HG03342 (cell line): ENCODE data around the gene CDH13.

Experiments used
- ATAC-seq: cut with Tn5 transposase; IDR thresholded peaks from one replicate; pipeline ENCODE4 v1.9.1; 2021; ENCODE audit warnings: mild to moderate bottlenecking, moderate library complexity; ENCODE audit not compliant: unreplicated experiment

The CDH13 gene

DNA sequence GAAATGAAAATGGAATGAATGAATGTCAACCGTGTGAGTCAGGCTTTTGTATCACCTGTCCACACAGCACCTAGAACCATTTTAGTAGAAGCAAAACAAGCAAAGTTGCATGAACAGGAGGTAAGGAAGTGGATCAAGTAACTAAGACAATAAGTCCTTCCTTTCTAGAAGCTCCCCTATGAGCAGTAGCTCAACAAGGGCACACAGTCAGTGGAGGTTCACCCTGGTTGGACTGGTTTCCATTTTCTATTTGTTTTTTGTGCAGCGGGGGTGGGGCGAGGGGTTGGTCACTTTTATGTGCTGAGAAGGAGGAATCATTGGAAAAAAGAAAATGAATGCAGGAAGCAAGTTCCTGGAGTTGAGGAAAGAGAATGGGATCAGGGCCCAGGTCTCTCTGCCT lies 1177.0 kb downstream of the CDH13 start:
- ATAC-seq = no peak

DNA sequence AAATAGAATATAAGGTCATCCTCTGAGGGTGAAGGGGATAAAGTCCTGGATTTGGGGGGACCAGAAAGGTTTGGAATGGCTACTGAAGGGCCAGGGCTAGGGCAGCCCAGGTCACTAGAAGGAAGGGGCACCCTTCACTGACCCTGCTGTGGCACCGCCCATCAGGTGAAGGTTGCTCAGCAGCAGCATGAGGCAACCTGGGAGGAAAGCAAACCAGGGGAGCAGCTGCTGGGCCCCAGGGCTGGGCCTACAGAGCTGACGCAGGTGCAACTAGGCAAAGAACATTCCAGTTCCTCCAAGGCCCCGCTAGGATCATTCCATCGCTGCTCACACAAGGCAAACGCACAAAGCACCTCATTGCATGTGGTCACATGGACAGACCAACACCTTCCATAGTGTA lies 1177.6 kb downstream of the CDH13 start:
- no peak for ATAC-seq

DNA sequence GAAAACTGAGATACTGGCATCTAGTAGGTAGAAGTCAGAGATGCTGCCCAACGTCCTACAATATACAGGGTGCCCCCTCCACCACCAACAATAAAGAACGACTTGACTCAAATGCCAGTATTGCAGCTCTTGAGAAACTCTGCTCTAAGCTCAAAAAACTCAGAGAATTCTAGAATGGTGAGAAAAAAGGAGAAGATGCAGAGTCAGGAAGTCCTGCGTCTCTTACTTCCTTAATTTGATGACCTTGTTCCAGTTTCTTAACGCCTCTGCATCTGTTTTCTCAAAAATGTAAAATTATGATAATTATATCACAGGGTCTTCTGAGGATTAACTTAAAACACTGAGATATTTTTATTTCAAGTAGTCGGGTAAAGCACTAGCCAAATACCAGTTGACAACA lies 1179.3 kb downstream of the CDH13 start:
- no peak for ATAC-seq

DNA sequence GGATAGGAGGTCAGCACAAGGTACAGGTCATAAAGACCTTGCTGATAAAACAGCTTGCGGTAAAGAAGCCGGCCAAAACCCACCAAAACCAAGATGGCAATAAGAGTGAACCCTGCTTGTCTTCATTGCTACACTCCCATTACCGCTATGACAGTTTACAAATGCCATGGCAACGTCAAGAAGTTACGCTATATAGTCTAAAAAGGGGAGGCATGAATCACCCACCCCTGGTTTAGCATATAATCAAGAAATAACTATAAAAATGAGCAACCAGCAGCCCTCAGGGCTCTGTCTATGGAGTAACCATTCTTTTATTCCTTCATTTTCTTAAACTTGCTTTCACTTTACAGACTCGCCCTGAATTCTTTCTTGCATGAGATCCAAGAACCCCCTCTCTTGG lies 1180.0 kb downstream of the CDH13 start:
- no peak for ATAC-seq

DNA sequence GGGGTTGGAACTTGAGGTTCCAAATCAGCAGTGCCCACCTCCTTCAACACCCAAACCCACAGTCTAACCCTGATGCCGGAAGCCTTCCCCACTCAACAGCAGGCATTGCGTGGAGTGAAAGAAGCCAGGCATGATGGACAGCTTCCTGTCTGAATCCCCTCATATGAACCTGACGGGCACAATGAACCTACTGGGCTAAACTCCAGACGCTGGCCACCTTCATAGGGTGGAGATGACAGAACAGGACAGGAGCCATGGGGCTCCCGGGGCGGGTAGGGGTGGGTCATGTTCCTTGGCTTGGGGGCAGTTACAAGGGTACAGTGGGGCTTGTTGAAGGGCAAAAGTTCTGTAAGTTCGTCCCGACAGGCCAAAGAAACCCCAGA lies 1180.5 kb downstream of the CDH13 start:
- ATAC-seq = no peak

DNA sequence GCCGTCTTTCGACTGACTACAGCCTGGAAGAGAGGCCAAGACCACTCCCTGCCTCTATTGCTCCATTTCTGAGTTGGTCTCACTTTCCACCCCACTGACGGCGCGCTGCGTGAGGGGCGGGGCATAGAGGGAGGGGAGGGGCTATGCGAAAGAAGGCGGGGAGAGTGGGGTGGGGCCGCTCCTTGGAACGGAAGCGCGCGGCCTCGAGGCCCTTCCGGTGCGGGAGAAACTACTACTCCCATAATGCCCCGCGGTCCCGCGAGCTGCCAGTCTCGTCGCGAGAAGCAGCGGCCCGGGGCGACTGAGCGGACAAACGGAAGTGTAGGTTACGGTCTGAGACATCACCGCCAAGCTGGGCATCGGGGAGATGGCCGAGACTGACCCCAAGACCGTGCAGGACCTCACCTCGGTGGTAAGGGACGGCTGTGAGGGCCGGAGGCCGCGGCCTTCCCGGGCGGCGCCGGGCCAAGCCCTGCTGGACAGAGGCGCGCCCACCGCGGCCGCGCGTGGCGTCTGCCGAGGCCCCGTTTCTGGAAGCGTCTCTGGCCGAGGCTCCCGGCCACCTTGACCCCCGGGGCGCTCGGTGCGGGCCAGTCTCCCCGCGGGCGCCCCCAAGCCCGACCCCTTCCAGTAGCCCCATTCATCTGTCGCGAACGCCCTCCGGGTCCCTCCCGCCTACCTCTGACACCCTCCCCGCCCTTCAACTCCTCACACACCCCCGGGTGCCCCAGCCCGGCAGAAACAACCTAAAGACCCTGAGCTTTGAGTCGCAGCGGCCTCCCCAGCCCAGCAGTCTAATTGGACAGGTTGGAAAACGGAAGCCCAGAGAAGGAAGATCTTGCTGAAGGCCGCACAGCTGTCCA lies 1181.2 kb downstream of the CDH13 start, which contains the start of gene HSBP1:
Gene HSBP1 (plus strand): TSS at position 269 of the 863 bp plus-strand sequence. CDS start 99 bp downstream, at position 368.
- ATAC-seq = peak; percentile 91

DNA sequence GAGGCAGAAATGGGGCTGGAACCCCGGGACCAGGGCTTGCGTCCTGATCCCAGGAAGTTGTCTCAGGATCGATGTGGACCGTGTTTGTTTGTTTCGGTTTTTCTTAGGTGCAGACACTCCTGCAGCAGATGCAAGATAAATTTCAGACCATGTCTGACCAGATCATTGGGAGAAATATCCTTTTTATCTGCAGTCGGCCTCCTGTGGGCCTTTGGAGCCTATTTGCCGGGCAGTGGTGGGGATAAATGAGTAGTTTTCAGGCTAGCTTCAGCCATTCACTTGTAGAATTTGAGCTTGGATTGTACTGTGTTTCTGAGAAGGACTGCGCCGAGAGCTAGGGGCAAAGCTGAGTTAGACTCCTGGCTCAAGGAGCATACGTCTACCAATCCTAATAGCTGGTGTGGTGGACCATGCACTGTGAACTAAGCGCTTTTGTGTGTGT lies 1181.8 kb downstream of the CDH13 start:
- no peak for ATAC-seq

DNA sequence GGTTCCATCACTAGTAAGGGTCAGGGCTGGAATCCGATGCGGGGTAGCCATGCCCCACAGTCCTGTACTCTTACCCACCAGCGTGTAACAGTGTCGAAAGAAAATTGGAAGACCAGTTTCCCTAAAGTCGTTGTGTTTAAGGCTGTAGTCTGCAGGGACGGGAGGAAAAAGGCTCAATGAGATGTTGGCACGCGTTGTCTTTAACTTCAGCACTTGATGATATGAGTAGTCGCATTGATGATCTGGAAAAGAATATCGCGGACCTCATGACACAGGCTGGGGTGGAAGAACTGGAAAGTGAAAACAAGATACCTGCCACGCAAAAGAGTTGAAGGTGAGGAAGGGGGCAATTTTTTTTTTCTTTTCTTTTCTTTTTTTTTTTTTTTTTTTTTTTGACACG lies 1182.3 kb downstream of the CDH13 start:
- no peak for ATAC-seq

DNA sequence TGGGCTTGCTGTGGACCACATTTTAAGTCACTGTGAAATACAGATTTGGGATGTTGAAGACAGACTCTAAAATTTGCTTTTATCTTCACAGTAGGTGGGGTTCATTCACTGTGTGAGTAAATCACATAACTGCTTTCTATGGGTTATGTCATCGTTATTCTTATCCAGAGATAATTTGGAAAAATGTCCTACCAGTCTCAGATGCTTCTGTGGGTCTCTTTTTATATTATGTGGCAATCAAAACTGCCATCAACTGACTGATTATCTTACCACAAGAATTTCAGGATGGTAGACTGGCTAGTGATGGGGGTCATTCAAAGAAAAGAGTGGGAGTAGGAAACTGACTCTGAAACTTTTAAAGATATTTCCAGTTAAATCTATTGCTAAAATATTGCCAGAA lies 1184.1 kb downstream of the CDH13 start:
- no peak for ATAC-seq

DNA sequence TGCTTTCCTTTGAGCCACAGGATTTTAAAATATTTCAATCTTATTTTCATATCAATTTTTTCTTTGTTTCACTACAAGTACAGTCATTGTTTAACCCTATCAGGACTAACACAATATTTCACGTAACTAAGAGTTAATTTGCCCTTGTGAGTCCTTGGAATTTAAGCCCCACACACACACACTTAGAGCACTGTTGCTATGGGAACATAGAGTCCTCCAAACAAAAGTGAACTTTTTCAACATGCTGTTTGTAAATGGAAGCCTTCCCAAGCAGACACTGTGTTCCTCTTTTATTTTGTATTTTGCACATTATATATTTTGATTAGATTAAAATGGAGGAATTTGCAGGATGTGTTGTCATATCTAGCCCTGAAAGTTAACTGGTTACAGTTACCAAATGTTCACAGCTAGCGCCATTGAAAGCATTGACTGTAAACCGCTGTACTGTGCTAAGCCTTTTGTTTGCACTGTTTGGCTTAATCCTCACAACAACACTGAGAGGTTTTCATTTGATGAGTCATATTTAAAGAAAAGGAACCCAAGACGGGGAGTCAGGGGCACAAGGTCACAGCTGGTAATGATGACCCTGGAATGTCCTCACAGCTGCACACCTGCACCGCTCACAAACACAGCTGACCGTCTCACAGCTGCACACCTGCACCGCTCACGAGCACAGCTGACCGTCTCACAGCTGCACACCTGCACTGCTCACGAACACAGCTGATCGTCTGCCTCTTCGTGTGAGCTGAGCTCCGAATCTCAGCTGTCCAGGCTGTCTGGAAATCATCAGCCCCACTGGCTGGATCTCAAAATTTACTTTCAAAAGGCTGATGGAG lies 1187.3 kb downstream of the CDH13 start:
- ATAC-seq = peak; percentile 69

DNA sequence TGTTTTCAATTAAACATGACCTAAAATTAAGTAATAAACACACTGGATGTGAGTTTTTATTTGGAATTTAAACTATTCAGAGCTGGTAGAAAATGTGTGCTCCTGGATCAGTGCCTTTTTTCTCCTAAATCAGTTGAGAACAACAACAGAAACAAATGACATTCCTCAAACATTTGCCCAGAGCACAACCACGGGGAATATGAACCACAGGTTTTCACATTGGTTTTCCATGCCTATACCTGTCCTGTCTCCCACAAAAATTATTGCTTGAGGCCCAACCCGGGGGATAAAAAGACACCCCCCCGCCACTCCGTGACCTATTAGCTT lies 1187.9 kb downstream of the CDH13 start:
- no peak for ATAC-seq

DNA sequence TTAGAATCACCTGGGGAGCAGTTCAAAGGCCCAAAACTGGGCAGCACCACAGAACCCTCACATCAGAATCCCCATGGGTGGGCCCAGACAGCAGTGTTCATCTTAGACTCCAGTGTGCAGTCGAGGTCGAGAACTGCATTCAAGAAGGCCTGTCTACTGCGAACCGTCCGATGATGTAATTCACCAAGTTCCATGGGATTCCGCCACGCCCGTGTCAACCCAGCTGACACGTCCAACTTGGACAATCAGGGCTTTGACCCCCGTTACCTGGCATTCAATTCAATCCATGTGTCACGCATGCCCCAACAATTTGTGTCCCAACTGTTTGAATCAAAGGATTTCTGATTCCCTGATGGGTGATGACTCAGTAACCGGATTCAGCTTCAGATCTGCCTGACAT lies 1190.3 kb downstream of the CDH13 start:
- no peak for ATAC-seq

DNA sequence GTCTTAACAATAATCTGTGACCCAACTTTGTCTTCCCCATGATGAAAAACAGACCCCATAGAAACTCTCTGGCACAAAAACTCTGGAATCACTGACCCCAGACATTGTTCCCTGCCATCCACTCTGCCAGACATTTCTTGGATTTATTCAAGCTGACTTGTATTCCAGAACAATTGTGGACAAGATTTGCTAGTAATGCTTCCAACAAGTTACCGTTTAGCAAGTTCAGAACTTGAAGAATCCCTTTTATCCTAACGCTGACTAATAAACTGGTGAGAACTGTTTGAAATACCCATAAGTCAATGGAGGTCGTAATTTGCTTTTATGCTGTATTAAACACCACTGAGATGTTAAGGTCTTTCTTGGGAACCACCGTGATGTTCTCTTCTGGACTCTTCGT lies 1191.5 kb downstream of the CDH13 start:
- ATAC-seq = no peak

DNA sequence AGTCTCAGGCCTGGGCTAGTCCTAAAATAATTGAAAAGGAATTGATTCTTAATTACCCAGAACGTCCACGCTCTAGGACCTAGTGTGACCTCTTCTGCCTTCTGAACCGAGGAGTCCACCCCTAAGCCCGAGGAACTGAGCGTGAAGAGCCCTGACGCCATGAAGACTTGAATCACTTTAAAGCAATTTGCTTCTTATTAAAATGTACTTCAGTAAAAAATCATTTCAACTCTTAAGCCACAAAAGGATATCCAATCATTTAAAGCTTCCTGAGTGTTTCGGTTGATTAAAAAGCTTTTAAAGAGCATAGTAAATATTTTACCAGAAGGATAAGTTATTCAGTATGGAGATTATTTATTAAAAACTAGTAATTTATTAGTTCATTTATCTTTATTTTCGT lies 1192.6 kb downstream of the CDH13 start:
- ATAC-seq = no peak

DNA sequence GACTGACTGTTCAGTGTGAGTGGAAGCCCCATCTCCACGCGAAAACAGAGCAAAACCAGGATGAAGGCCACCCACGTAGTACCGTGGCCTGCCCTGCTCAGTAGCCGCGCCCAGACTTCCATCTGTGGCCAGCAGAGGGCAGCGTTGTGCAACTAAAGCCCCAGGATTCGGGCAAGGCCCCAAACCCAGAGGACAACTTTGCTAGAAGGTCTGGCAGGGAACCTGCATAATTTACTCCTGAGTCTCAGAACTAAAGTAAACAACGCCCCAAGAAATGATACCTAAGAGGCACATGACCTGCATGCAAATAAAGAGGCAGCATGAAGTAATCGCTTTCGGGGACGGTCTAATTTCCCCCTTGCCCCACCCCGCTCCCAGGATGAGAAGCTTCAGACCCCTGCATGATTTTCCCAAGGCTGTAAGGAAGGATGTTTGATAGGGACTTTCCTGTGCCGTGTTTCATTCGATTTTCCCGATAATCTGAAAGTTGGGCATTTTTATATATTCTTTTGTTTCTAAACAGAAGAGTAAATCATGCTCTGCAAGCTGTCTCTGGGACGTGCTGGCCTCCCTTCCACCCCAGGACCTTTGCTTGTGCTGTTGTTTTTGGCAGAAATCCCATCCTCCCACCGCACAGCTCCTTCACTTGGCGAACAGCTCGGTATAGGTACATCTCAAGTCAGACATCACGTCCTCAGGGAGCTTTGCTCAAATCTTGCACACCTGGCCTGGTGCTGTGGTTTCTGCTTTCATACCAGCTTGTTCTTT lies 1199.6 kb downstream of the CDH13 start:
- peak; percentile 91 for ATAC-seq

DNA sequence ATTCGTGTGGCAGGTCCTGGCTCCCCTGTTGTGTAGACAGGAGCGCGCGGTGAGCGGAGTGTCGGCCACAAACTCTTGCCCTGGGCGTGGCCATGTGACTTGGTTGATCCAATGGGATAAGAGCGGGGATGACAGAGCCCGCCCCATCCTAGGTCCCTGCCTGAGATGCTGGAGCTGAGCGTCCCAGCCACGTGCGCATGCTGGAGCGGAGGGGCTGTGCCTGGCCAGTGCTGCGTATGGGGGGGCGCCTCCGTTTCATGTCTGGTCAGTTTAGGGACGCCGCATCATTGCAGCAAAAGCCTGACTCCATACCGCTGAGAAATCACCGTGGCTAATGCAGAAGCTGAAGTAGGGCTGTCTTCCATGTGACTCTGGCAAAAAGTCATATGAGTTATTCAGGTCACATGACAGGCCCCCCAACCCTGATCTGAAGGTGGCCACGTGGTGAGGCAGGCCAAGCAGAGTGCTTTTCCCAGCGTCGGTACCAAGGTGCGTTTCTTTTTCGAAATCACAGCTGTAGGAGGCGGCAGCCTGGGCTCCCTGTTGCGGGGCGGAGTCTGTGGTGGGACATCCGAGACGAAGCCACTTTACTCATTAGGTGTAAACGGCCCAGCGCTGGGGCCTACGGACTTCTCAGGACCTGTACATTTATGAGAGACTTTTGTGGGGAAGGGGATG lies 1203.5 kb downstream of the CDH13 start:
- ATAC-seq = no peak

DNA sequence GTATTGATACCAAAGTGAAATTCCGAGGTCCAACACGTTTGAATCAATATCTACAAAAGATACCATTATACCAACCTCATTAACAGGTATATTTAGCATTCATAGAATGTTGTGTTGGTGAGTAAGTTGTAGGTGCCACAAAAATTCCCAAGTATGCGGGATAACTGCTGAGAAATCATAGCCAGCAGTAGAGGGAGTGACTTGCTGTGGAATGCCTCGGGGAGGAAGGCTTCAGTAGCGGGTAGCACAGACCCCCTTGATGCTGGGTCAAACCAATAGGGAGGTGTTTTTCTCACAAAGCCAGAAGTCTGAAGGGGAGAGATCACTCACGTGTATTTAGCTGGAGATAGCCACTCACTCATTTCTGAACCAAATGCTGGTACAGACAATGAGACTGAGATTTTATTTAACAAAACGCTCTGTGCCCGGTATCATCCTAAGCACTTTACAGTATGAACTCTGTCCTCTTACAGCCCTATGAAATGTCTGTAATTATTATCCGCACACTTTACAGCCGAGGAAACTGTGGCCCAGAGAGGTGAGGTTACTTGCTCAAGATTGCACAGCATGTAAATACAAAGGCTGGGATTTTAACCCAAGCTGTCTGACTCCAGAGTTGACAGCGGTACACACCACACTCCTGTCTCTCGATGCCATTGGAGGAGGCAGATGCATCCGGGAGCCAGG lies 1204.1 kb downstream of the CDH13 start:
- ATAC-seq = no peak

DNA sequence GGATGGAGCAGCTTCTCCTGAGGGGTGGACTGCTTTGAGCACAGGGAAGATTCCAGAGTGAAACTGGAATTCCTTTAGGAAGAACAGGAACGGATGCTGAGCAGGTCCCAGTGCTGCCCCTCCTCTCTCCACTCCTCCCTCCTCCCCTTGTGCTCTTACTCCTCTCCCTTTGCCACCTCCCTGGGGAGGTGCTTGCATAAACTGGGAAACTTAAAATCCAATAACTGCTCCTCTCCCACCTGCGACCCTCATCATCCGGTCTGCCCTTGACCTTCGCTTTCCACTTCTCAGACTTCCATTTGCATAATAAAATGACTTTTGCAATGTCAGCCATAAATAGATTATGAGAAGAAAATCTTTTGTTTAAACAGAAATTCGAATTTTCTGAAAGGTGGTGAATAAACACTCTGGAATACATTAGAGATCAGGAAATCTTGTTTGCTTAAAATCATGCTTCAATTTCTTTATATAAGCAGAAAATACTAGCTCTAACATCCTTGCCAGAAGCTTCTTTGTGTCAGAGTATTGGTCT lies 1204.8 kb downstream of the CDH13 start:
- ATAC-seq = no peak

DNA sequence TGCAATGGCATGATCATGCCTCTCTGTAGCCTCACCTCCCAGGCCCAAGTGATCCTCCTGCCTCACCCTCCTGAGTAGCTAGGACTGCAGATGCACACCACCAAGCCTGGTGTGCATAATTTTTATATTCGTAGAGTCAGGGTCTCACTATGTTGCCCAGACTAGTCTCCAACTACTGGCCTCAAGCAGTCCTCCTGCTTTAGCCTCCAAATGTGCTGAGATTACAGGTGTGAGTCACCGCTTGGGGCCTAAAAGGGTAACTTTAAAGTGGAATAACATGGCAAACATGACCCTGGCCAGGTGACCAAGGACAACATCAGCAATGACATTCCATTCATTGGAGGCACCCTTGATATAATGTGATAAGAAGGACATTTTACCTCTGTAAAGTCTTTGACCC lies 1207.2 kb downstream of the CDH13 start:
- ATAC-seq = no peak
